ENCODE data around the gene CNOT1. TPM values are rescaled to one million over a fixed set of nuclear protein-coding genes. Genes with fewer than 3 reads are reported as not detected.

The CNOT1 gene
- total and polyA plus RNA-seq, 2 of the 4 experiments (the other 2 are of a cell fraction): 85.5 to 357 TPM

- no TSS peak for BruUV-seq (replicated peaks)
- H3K18ac ChIP-seq (ENCODE audit: low read depth, low read length): no peak overlapping the region
- peaks cover 85% of the 10 kb centered on the region for H4K20me1 ChIP-seq (ENCODE audit: insufficient read depth, low read length)
- no peak overlapping the region for H4K5ac ChIP-seq (ENCODE audit: low read depth, low read length)
- no CpG with 5 or more reads among the region's 7 CpGs for WGBS, 2 experiments (ENCODE audit: extremely low coverage in 2 of 2, insufficient read length in 1 of 2)
- no peak overlapping the region for H4K91ac ChIP-seq (ENCODE audit: insufficient read depth, low read depth, low read length)
- DNase-seq (no peak), ATAC-seq (ENCODE audit: low read depth) (no peak)
- H2AFZ ChIP-seq (replicated peaks; ENCODE audit: low read length, poor library complexity): no peak overlapping the region
- TF ChIP-seq CTCF (conservative IDR thresholded peaks at IDR 0.05; ENCODE audit: low read depth, low read length): no peak
- TF ChIP-seq RFX5 (IDR thresholded peaks at IDR 0.05; ENCODE audit: low read depth, low read length): no peak
- no peak for TF ChIP-seq POLR2A (IDR thresholded peaks at IDR 0.05; ENCODE audit: low read depth, low read length)
- no peak for TF ChIP-seq MAFK (IDR thresholded peaks at IDR 0.05; ENCODE audit: low read depth, low read length)
- TF ChIP-seq BHLHE40 (IDR thresholded peaks at IDR 0.05; ENCODE audit: low read depth, low read length): no peak
- no peak for TF ChIP-seq USF2 (IDR thresholded peaks at IDR 0.05; ENCODE audit: low read depth, low read length)
- no peak for TF ChIP-seq CEBPB (IDR thresholded peaks at IDR 0.05; ENCODE audit: low read depth, low read length)
- no peak for TF ChIP-seq NFE2L2 (IDR thresholded peaks at IDR 0.05; ENCODE audit: low read depth, low read length)
- no peak for TF ChIP-seq ELK1 (IDR thresholded peaks at IDR 0.05; ENCODE audit: borderline replicate concordance, low read depth, low read length)
- no peak for TF ChIP-seq RAD21 (IDR thresholded peaks at IDR 0.05; ENCODE audit: low read length)
- no peak for TF ChIP-seq MXI1 (IDR thresholded peaks at IDR 0.05; ENCODE audit: borderline replicate concordance, low read depth, low read length)
- TF ChIP-seq SMC3 (IDR thresholded peaks at IDR 0.05; ENCODE audit: low read depth, low read length): no peak
- no peak for TF ChIP-seq CHD1 (IDR thresholded peaks at IDR 0.05; ENCODE audit: low read depth, low read length)
- H3K14ac ChIP-seq (replicated peaks; ENCODE audit: low read depth, low read length): no peak overlapping the region
- H3K56ac ChIP-seq (ENCODE audit: extremely low read depth, insufficient read depth, low read length): no peak overlapping the region
- H3K9me1 ChIP-seq (ENCODE audit: insufficient read depth, low read length): peaks cover 6% of the 10 kb centered on the region; the same call in 1 of the 2 replicates
- no peak overlapping the region for H3K4me2 ChIP-seq (ENCODE audit: low read depth, low read length)
- H3K79me1 ChIP-seq (ENCODE audit: low read depth in 1 of 2, low read length in 2 of 2): peaks cover 3 to 66% of the 10 kb centered on the region in 2 experiments
- no peak overlapping the region for H3K4ac ChIP-seq (ENCODE audit: low read depth, low read length)
- no peak overlapping the region for H2BK5ac ChIP-seq (ENCODE audit: low read depth, low read length, poor library complexity, severe bottlenecking)
- H3K36me3 ChIP-seq (ENCODE audit: control insufficient read depth, insufficient read depth, low read length): peaks cover 11% of the 10 kb centered on the region
- H2BK20ac ChIP-seq (ENCODE audit: low read depth, low read length): no peak overlapping the region
- no peak overlapping the region for H3K9ac ChIP-seq (ENCODE audit: low read depth, low read length)
- no peak overlapping the region for H4K8ac ChIP-seq (ENCODE audit: low read depth in 2 of 2, low read length in 2 of 2)
- H3K23ac ChIP-seq (ENCODE audit: low read depth, low read length): no peak overlapping the region
- no peak overlapping the region for H2BK120ac ChIP-seq (ENCODE audit: low read depth, low read length)
- dilution Hi-C loops (cut with HindIII; ENCODE audit: low sequenced_read_pairs, unreplicated experiment) (no loop called here), intact Hi-C loops (cut with micrococcal nuclease) (no loop called here), in situ Hi-C loops (cut with MboI; ENCODE audit: low sequenced_read_pairs) (no loop called here)
- H3K4me3 ChIP-seq (ENCODE audit: insufficient read depth, low read depth, low read length): no peak overlapping the region
- H2AK9ac ChIP-seq (replicated peaks; ENCODE audit: low read depth, low read length, poor library complexity): no peak overlapping the region
- no peaks in the 10 kb centered on the region for H3K27me3 ChIP-seq (ENCODE audit: control insufficient read depth, insufficient read depth, low read length)
- no peak overlapping the region for H3K27ac ChIP-seq (ENCODE audit: insufficient read depth, low read length)
- H3K4me1 ChIP-seq (ENCODE audit: control insufficient read depth, insufficient read depth, low read length): peaks cover 3% of the 10 kb centered on the region
- ChIA-PET POLR2A (ENCODE audit: unreplicated experiment) (no interaction called here), CTCF (no interaction called here)
- H2BK15ac ChIP-seq (ENCODE audit: low read depth, low read length): no peak overlapping the region
- H2AK5ac ChIP-seq (ENCODE audit: low read depth, low read length): no peak overlapping the region
- no peaks in the 10 kb centered on the region for H3K9me3 ChIP-seq (ENCODE audit: control insufficient read depth, insufficient read depth, low read length)
Observed at GRCh38 chr16:58605562-58605961, 24.1 kb downstream of the CNOT1 start.

Measured in IMR-90 (cell line).